KBM-7 (cell line): ENCODE measurements around the gene CBX8.

Experiments
- DNase-seq: peaks from one replicate; pipeline ENCODE4 v3.0.0-alpha.2; 2015
- in situ Hi-C: fragments of 300-500 bp; cut with MboI; formaldehyde crosslinking; loops from 2 replicates; pipeline ENCODE4 v1.14.3; 2020; ENCODE audit warnings: low sequenced_read_pairs, low pct_unique_long_range_greater_than_20kb, mixed read lengths

Gene CBX8

GRCh38 chr17:79745641-79746105 lies 51.2 kb downstream of the CBX8 start:
- DNase-seq = no peak
- in situ Hi-C loops = no loop called here

- in situ Hi-C loops = no loop called here
Observed at GRCh38 chr17:79743614-79744013, 53.3 kb downstream of the CBX8 start.

GRCh38 chr17:79742951-79743476 lies 53.9 kb downstream of the CBX8 start:
- in situ Hi-C loops = no loop called here
- no peak for DNase-seq

More at GRCh38 chr17:79743614-79744013, 53.3 kb downstream of the CBX8 start:
- DNase-seq = no peak

GRCh38 chr17:79742589-79742918 lies 54.3 kb downstream of the CBX8 start:
- in situ Hi-C loops = no loop called here
- DNase-seq = no peak
